ENCODE measurements around the gene TCFL5. TPM values are rescaled to one million over a fixed set of nuclear protein-coding genes. Genes with fewer than 3 reads are reported as not detected.

The TCFL5 gene
- total and polyA plus RNA-seq, 12 donors: 2.5 to 8.3 (median 6.4) TPM

DNA sequence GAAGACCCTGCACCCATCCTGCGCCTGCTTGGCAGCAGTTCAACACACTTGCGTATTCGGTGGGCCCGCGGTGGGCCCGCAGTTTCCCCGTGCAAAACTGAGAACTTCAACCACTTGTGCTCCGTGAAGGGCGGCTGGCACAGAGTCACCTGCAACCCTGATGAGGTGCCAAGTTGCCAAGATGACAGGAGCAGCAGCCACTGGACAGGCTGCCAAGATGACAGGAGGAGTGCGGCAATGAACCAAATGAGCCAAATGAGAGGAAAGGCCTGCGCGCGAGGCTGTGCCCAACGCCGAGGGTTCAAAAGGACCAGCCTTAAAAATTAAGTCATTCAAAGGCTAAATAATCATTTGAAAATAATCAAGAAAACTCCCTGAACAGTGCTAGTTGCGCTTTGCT is 44.6 kb upstream of the TCFL5 start:
- DNase-seq: peak; percentile 53 to 58
- Histone ChIP-seq H3K4me3 (no peak overlapping the region), H3K27ac (no peak overlapping the region)

DNA sequence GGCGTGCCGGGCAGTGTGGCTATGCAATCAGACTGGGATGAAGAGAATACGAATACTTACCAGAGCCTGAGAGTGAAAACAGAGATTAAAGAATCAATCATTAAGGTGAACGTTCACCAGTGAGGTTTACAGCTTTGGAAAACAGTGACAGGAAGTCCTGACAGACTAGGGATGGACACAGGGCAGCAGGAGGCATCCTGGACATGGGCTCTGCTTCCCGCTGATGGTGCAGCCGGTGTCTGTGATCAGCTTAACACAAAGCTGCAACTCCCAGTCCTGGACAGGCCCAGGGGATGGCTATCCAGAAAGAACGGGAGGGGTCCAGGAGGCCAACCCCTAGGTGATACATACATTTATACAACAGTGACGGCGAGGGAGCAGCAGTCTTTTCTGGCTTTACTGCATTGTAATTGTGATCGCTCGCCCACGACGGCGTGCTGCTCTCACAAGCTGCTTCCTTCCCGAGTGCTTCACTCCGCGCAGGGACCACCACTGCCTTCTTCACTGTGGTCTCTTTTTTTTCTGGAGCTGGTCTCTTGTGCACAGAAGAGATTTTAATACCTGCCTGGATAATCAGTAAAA is 44.0 kb upstream of the TCFL5 start:
- H3K4me1 ChIP-seq: peaks cover 0 to 28% (median 5%) of the 10 kb centered on the region in 9 donors
- H3K4me3 ChIP-seq: no peak overlapping the region
- ATAC-seq (no peak), DNase-seq (no peak)
- no peak overlapping the region for H3K27ac ChIP-seq
- H3K9me3 ChIP-seq: no peaks in the 10 kb centered on the region
- TF ChIP-seq, protein P1, sequence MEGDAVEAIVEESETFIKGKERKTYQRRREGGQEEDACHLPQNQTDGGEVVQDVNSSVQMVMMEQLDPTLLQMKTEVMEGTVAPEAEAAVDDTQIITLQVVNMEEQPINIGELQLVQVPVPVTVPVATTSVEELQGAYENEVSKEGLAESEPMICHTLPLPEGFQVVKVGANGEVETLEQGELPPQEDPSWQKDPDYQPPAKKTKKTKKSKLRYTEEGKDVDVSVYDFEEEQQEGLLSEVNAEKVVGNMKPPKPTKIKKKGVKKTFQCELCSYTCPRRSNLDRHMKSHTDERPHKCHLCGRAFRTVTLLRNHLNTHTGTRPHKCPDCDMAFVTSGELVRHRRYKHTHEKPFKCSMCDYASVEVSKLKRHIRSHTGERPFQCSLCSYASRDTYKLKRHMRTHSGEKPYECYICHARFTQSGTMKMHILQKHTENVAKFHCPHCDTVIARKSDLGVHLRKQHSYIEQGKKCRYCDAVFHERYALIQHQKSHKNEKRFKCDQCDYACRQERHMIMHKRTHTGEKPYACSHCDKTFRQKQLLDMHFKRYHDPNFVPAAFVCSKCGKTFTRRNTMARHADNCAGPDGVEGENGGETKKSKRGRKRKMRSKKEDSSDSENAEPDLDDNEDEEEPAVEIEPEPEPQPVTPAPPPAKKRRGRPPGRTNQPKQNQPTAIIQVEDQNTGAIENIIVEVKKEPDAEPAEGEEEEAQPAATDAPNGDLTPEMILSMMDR (IDR thresholded peaks at IDR 0.05): no peak
- intact Hi-C loops (cut with DNase I): no loop called here
- H3K27me3 ChIP-seq: no peaks in the 10 kb centered on the region
- H3K36me3 ChIP-seq: peaks cover 2 to 99% (median 72%) of the 10 kb centered on the region in 9 donors
- 88 to 90% methylated on average over 17 of the region's 17 CpGs for WGBS, 2 donors

More for the DNA sequence above, 44.6 kb upstream of the TCFL5 start:
- H3K36me3 ChIP-seq: peaks cover 5 to 100% (median 78%) of the 10 kb centered on the region in 9 donors
- 57 to 76% methylated on average over 16 of the region's 16 CpGs for WGBS, 2 donors
- intact Hi-C loops (cut with DNase I): no loop called here
- peak in 6 of 8 donors; percentile 41 to 75 (median 69) for ATAC-seq
- peaks cover 0 to 22% (median 4%) of the 10 kb centered on the region in 9 donors for H3K4me1 ChIP-seq
- H3K27me3 ChIP-seq: no peaks in the 10 kb centered on the region
- no peaks in the 10 kb centered on the region for H3K9me3 ChIP-seq
- TF ChIP-seq, protein P1 (IDR thresholded peaks at IDR 0.05): no peak

DNA sequence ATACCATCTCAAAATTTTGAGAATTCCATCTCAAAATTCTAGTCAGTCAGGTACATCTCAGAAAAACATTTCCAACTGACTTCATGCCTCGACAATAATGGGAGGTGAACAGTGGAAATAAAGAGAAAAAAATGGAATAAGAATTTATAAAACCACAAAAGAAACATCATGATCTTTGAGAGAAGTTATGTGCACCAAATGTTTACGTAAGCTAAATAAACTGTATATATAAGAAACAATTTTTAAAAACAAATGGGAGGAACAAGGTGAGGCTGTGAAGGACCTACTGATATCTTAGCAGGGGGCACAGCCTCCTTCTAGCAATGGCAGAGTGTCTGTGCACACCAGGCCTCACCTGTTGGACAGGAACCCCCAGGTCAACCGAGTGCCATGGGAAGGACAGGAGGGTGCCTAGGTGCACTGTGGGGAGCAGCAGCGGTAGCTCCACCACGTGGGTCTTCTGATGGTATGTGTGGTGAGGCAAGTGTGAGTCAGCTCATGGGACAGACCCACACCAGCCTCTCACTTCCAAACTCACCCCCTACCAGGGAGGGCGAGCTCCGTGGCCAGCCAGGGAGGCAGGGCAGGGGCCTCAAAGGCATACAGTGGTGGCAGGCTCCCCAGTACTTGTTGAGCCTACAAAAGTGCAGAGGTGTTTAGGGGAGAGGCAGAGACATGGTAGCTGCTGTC is 41.4 kb upstream of the TCFL5 start:
- DNase-seq: no peak
- no peak overlapping the region for H3K4me3 ChIP-seq
- H3K36me3 ChIP-seq: peaks cover 0 to 73% (median 47%) of the 10 kb centered on the region in 9 donors

GRCh38 chr20:62901891-62902290 is 40.3 kb upstream of the TCFL5 start:
- Histone ChIP-seq H3K36me3 (peaks cover 0 to 65% (median 37%) of the 10 kb centered on the region in 9 donors), H3K27me3 (no peaks in the 10 kb centered on the region), H3K4me1 (peaks cover 7 to 46% (median 22%) of the 10 kb centered on the region in 9 donors), H3K9me3 (no peaks in the 10 kb centered on the region), H3K27ac (no peak overlapping the region), H3K4me3 (no peak overlapping the region)
- intact Hi-C loops (cut with DNase I): loop anchor here in 5 of 10 donors (2.0 to 5.0 kb wide), 4 partner anchors 35 to 109 kb away; partner anchors contain the start of genes BHLHE23 (in 1 of the 5) and GID8 (in 1 of the 5)
- 88% methylated on average over 11 of the region's 11 CpGs for WGBS, 2 donors
- no peak for DNase-seq
- ATAC-seq: no peak
- TF ChIP-seq, protein P1 (IDR thresholded peaks at IDR 0.05): no peak

More for the DNA sequence above, 41.4 kb upstream of the TCFL5 start:
- no peak for ATAC-seq
- Histone ChIP-seq H3K27ac (no peak overlapping the region), H3K4me1 (peaks cover 7 to 47% (median 22%) of the 10 kb centered on the region in 9 donors), H3K27me3 (no peaks in the 10 kb centered on the region), H3K9me3 (no peaks in the 10 kb centered on the region)
- intact Hi-C loops (cut with DNase I): loop anchor here in 2 of 10 donors (5.0 kb wide), 2 partner anchors 34 to 104 kb away; partner anchors contain the start of genes BHLHE23 (in 1 of the 2) and GID8 (in 1 of the 2)
- TF ChIP-seq, protein P1 (IDR thresholded peaks at IDR 0.05): no peak
- 84 to 90% methylated on average over 7 of the region's 7 CpGs for WGBS, 2 donors

Data from heart right ventricle (tissue), 16 donors.